HepG2 (cell line): ENCODE measurements around the gene MAGI1. TPM values are rescaled to one million over a fixed set of nuclear protein-coding genes. Genes with fewer than 3 reads are reported as not detected.

ENCODE experiments used
- ATAC-seq: fragments of 200-7000 bp; cut with Tn5 transposase; 3 replicates; pipeline ENCODE4 v1.9.1; 2020; ENCODE audit warnings: mild to moderate bottlenecking, moderate library complexity
- BruUV-seq: library from RNA; stranded (reverse); fragments of 400-500 nt; replicated peaks from 2 replicates; lab custom pipeline; 2021; lab: Mats Ljungman, UMichigan
- CTCF ChIA-PET: fragments of 300-600 bp; formaldehyde crosslinking; extraction: SDS; loops from one replicate; lab custom pipeline; 2021; ENCODE audit warnings: low total read pairs, inconsistent platforms, low intra/inter-chr PET ratio; lab: Yijun Ruan, JAX
- POLR2A ChIA-PET: fragments of 350-600 bp; sonication (Branson Sonifier 250); formaldehyde crosslinking; loops from one replicate; lab custom pipeline; 2020; ENCODE audit warnings: antibody characterized with exemption, inconsistent platforms; lab: Yijun Ruan, JAX
- DNase-seq: peaks from one replicate; pipeline ENCODE4 v3.0.0-alpha.2; 2015; ENCODE audit warnings: low spot score
- FAIRE-seq: peaks from 3 replicates; lab custom pipeline; 2011; peaks lifted over from hg19 to GRCh38; lab: Jason Lieb, UNC
- H2AFZ ChIP-seq: one replicate; pipeline ENCODE4 v1.6.1; 2011; ENCODE audit warnings: low read length, inconsistent platforms
- H3K27ac ChIP-seq: fragments of 300-600 bp; 3 replicates; pipeline ENCODE4 v1.8.0; 2011; ENCODE audit warnings: mixed run types, mild to moderate bottlenecking, mixed read lengths, low read length, inconsistent platforms; ENCODE audit not compliant: insufficient read depth; ENCODE audit errors: extremely low read length
- H3K27me3 ChIP-seq, 2 experiments: fragments of 200-600 bp in 1 of 2; 2 replicates in 1 of 2; 3 replicates in 1 of 2; pipeline versions ENCODE4 v1.6.0 to v1.8.0; 2011; ENCODE audit warnings: low read length in 2 of 2, mild to moderate bottlenecking in 2 of 2, moderate library complexity in 2 of 2, inconsistent platforms in 1 of 2; ENCODE audit not compliant: insufficient read depth in 2 of 2, control insufficient read depth in 1 of 2
- H3K36me3 ChIP-seq, 2 experiments: fragments of 200-600 bp in 1 of 2; replicated peaks in 1 of 2; 2 replicates in 1 of 2; 3 replicates in 1 of 2; pipeline versions ENCODE4 v1.5.1 to v1.8.0; 2011; ENCODE audit warnings: low read length in 2 of 2, inconsistent platforms in 1 of 2; ENCODE audit not compliant: insufficient read depth in 2 of 2, control insufficient read depth in 1 of 2
- H3K4me1 ChIP-seq: 2 replicates; pipeline ENCODE4 v1.5.1; 2012; ENCODE audit warnings: low read length, inconsistent platforms; ENCODE audit not compliant: insufficient read depth
- H3K4me2 ChIP-seq: 2 replicates; pipeline ENCODE4 v1.6.0; 2011; ENCODE audit warnings: low read depth, low read length, inconsistent platforms
- H3K4me3 ChIP-seq, 3 experiments: fragments of 200-600 bp in 1 of 3; sonication (generic), shearing (Covaris generic) in 1 of 3; replicated peaks in 1 of 3; 2 replicates each; pipeline ENCODE4 v1.5.1; 2011 to 2016; ENCODE audit warnings: low read length in 3 of 3, inconsistent platforms in 2 of 3, low read depth in 2 of 3, mild to moderate bottlenecking in 2 of 3, control low read depth in 1 of 3, mixed read lengths in 1 of 3; ENCODE audit not compliant: insufficient read depth in 1 of 3
- H3K79me2 ChIP-seq: one replicate; pipeline ENCODE4 v1.6.1; 2011; ENCODE audit warnings: low read length, inconsistent platforms; ENCODE audit not compliant: insufficient read depth
- H3K9ac ChIP-seq: 2 replicates; pipeline ENCODE4 v1.6.0; 2011; ENCODE audit warnings: mild to moderate bottlenecking, low read depth, low read length, inconsistent platforms; ENCODE audit not compliant: insufficient read depth
- H3K9me3 ChIP-seq: 2 replicates; pipeline ENCODE4 v1.5.1; 2012; ENCODE audit warnings: mild to moderate bottlenecking, low read length
- H4K20me1 ChIP-seq: 2 replicates; pipeline ENCODE4 v1.6.0; 2011; ENCODE audit warnings: inconsistent platforms, mild to moderate bottlenecking, low read length, moderate library complexity; ENCODE audit not compliant: insufficient read depth
- BCL6 ChIP-seq: IDR thresholded peaks from 2 replicates; pipeline ENCODE4 v1.6.1; 2016; ENCODE audit warnings: missing genetic modification reagents, missing compliant biosample characterization
- BRCA1 ChIP-seq: sonication (generic); formaldehyde crosslinking; IDR thresholded peaks from 2 replicates; pipeline ENCODE4 v1.4.0; 2020; ENCODE audit warnings: missing genetic modification reagents
- JDP2 ChIP-seq: sonication (generic); formaldehyde crosslinking; IDR thresholded peaks from 2 replicates; pipeline ENCODE4 v1.8.1; 2022; ENCODE audit warnings: missing genetic modification reagents, borderline replicate concordance
- NFE2 ChIP-seq: sonication (generic); formaldehyde crosslinking; IDR thresholded peaks from 2 replicates; pipeline ENCODE4 v1.4.0; 2020; ENCODE audit warnings: missing genetic modification reagents
- PHF8 ChIP-seq: sonication (generic); formaldehyde crosslinking; IDR thresholded peaks from 2 replicates; pipeline ENCODE4 v1.5.0; 2020; ENCODE audit warnings: missing genetic modification reagents
- PRMT3 ChIP-seq: sonication (generic); formaldehyde crosslinking; IDR thresholded peaks from 2 replicates; pipeline ENCODE4 v1.8.1; 2022; ENCODE audit warnings: low read depth, mild to moderate bottlenecking, moderate library complexity, missing genetic modification reagents, borderline replicate concordance
- REPIN1 ChIP-seq: sonication (generic); formaldehyde crosslinking; IDR thresholded peaks from 2 replicates; pipeline ENCODE4 v1.8.0; 2022; ENCODE audit warnings: missing genetic modification reagents, low read depth, mild to moderate bottlenecking, borderline replicate concordance
- SP4 ChIP-seq: sonication (generic); formaldehyde crosslinking; IDR thresholded peaks from 2 replicates; pipeline ENCODE4 v1.8.1; 2023; ENCODE audit warnings: mild to moderate bottlenecking, missing genetic modification reagents
- THYN1 ChIP-seq: sonication (generic); formaldehyde crosslinking; IDR thresholded peaks from 2 replicates; pipeline ENCODE4 v1.8.1; 2023; ENCODE audit warnings: low read depth, mild to moderate bottlenecking, moderate library complexity, missing genetic modification reagents, borderline replicate concordance
- ZIK1 ChIP-seq: sonication (generic); formaldehyde crosslinking; IDR thresholded peaks from 2 replicates; pipeline ENCODE4 v1.5.0; 2020; ENCODE audit warnings: mild to moderate bottlenecking, low read depth, missing genetic modification reagents, borderline replicate concordance
- ZNF615 ChIP-seq: sonication (generic); formaldehyde crosslinking; IDR thresholded peaks from 2 replicates; pipeline ENCODE4 v1.5.0; 2020; ENCODE audit warnings: mild to moderate bottlenecking, missing genetic modification reagents, borderline replicate concordance
- ZNF776 ChIP-seq: sonication (generic); formaldehyde crosslinking; IDR thresholded peaks from 2 replicates; pipeline ENCODE4 v1.4.0; 2020; ENCODE audit warnings: mild to moderate bottlenecking, missing genetic modification reagents
- WGBS: methylation state at CpG from one replicate; pipeline ENCODE4 v1.1.6; 2017; ENCODE audit warnings: low lambda C conversion rate; 5-methylcytosine and 5-hydroxymethylcytosine counted together
- in situ Hi-C: cut with HindIII; loops from 2 replicates; pipeline ENCODE4 v1.10.0; 2017; ENCODE audit warnings: low pct_unique_long_range_greater_than_20kb; ENCODE audit not compliant: extremely low pct_ligation_motif_present
- intact Hi-C: fragments of 100-400 bp; cut with micrococcal nuclease; formaldehyde crosslinking; loops from one replicate; pipeline ENCODE4 v1.10.0; 2022; ENCODE audit not compliant: unreplicated experiment
- polyA plus RNA-seq, 8 experiments: library from polyadenylated mRNA; depleted of rRNA in 3 of 8; stranded (reverse) in 7 of 8; unstranded in 1 of 8; fragments of >200 nt; fragmentation: Illumina TruSeq in 4 of 8; extraction: Trizol in 4 of 8; gene quantifications; 2 replicates each; pipeline versions ENCODE4 v1.2.1 to v1.2.3, GENCODE V29; 2011 to 2016; ENCODE audit warnings: low read depth in 4 of 8, missing spikeins in 1 of 8, mixed read lengths in 1 of 8; ENCODE audit not compliant: insufficient read depth in 1 of 8
- total RNA-seq, 5 experiments: library from RNA; depleted of rRNA; stranded (reverse); fragments of >200 nt; fragmentation: Illumina TruSeq; extraction: Trizol; gene quantifications; 2 replicates each; pipeline ENCODE4 v1.2.3, GENCODE V29; 2016; ENCODE audit warnings: low read depth in 1 of 5
- TF ChIP-seq, protein P1 (sequence below): sonication (generic); formaldehyde crosslinking; IDR thresholded peaks from 2 replicates; pipeline ENCODE4 v1.5.0; 2020; ENCODE audit warnings: mild to moderate bottlenecking, missing genetic modification reagents
- TF ChIP-seq, protein P2 (sequence below): sonication (generic); formaldehyde crosslinking; IDR thresholded peaks from 2 replicates; pipeline ENCODE4 v1.4.0; 2020; ENCODE audit warnings: mild to moderate bottlenecking, missing genetic modification reagents
- TF ChIP-seq, protein P3 (sequence below): sonication (generic); formaldehyde crosslinking; conservative IDR thresholded peaks from 2 replicates; pipeline ENCODE4 v1.8.0; 2022; ENCODE audit warnings: mild to moderate bottlenecking, moderate library complexity, missing genetic modification reagents

Gene MAGI1
- total and polyA plus RNA-seq, 2 of the 13 experiments (the other 11 are each of a cell fraction or from before 2014, with no cell fraction given) = 22.2 to 26.0 TPM

DNA sequence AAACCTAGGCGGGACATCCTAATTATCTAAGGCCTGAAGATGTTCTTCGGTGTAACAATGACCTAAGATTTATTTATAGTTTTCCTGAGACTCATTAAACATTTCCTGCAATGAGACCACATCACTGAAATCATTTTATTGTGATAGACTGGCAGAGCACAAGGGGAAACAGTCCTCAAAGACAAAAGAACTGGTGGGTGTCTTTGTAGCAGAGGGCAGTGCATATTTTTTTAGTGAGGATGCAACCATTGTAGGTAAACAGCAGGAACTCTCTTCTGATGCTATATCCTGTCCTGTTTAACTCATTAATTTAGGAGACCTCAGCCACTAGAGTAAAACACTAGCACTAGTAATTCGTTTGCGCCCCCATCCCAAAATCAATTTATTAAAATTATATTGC is 100.0 kb downstream of the MAGI1 start:
- no peak overlapping the region for H2AFZ ChIP-seq
- H3K9me3 ChIP-seq = no peaks in the 10 kb centered on the region
- no peak overlapping the region for H3K9ac ChIP-seq
- CTCF ChIA-PET = no interaction called here
- no peaks in the 10 kb centered on the region for H3K27me3 ChIP-seq
- H4K20me1 ChIP-seq = 0 out of 2 replicates have a peak, but pooled peaks cover 9% of the 10 kb centered on the region
- H3K4me2 ChIP-seq = no peak overlapping the region
- no peak for TF ChIP-seq THYN1
- TF ChIP-seq ZNF776 (CRISPR knock-in tag) = no peak
- no peak for TF ChIP-seq REPIN1 (CRISPR knock-in tag)
- no peak for TF ChIP-seq NFE2
- TF ChIP-seq ZNF615 (CRISPR knock-in tag) = no peak
- TF ChIP-seq, protein P1, sequence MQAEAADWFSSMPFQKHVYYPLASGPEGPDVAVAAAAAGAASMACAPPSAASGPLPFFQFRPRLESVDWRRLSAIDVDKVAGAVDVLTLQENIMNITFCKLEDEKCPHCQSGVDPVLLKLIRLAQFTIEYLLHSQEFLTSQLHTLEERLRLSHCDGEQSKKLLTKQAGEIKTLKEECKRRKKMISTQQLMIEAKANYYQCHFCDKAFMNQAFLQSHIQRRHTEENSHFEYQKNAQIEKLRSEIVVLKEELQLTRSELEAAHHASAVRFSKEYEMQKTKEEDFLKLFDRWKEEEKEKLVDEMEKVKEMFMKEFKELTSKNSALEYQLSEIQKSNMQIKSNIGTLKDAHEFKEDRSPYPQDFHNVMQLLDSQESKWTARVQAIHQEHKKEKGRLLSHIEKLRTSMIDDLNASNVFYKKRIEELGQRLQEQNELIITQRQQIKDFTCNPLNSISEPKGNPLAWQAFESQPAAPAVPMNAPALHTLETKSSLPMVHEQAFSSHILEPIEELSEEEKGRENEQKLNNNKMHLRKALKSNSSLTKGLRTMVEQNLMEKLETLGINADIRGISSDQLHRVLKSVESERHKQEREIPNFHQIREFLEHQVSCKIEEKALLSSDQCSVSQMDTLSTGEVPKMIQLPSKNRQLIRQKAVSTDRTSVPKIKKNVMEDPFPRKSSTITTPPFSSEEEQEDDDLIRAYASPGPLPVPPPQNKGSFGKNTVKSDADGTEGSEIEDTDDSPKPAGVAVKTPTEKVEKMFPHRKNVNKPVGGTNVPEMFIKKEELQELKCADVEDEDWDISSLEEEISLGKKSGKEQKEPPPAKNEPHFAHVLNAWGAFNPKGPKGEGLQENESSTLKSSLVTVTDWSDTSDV (CRISPR knock-in tag) = no peak
- TF ChIP-seq ZIK1 (CRISPR knock-in tag) = no peak
- no peak for TF ChIP-seq PHF8 (CRISPR knock-in tag)
- no peak for TF ChIP-seq BCL6 (CRISPR knock-in tag)
- no peak for TF ChIP-seq BRCA1
- TF ChIP-seq SP4 (CRISPR knock-in tag) = no peak
- no peak for TF ChIP-seq PRMT3 (CRISPR knock-in tag)
- TF ChIP-seq, protein P2, sequence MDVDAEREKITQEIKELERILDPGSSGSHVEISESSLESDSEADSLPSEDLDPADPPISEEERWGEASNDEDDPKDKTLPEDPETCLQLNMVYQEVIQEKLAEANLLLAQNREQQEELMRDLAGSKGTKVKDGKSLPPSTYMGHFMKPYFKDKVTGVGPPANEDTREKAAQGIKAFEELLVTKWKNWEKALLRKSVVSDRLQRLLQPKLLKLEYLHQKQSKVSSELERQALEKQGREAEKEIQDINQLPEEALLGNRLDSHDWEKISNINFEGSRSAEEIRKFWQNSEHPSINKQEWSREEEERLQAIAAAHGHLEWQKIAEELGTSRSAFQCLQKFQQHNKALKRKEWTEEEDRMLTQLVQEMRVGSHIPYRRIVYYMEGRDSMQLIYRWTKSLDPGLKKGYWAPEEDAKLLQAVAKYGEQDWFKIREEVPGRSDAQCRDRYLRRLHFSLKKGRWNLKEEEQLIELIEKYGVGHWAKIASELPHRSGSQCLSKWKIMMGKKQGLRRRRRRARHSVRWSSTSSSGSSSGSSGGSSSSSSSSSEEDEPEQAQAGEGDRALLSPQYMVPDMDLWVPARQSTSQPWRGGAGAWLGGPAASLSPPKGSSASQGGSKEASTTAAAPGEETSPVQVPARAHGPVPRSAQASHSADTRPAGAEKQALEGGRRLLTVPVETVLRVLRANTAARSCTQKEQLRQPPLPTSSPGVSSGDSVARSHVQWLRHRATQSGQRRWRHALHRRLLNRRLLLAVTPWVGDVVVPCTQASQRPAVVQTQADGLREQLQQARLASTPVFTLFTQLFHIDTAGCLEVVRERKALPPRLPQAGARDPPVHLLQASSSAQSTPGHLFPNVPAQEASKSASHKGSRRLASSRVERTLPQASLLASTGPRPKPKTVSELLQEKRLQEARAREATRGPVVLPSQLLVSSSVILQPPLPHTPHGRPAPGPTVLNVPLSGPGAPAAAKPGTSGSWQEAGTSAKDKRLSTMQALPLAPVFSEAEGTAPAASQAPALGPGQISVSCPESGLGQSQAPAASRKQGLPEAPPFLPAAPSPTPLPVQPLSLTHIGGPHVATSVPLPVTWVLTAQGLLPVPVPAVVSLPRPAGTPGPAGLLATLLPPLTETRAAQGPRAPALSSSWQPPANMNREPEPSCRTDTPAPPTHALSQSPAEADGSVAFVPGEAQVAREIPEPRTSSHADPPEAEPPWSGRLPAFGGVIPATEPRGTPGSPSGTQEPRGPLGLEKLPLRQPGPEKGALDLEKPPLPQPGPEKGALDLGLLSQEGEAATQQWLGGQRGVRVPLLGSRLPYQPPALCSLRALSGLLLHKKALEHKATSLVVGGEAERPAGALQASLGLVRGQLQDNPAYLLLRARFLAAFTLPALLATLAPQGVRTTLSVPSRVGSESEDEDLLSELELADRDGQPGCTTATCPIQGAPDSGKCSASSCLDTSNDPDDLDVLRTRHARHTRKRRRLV (CRISPR knock-in tag) = no peak
- TF ChIP-seq JDP2 = no peak
- TF ChIP-seq, protein P3, sequence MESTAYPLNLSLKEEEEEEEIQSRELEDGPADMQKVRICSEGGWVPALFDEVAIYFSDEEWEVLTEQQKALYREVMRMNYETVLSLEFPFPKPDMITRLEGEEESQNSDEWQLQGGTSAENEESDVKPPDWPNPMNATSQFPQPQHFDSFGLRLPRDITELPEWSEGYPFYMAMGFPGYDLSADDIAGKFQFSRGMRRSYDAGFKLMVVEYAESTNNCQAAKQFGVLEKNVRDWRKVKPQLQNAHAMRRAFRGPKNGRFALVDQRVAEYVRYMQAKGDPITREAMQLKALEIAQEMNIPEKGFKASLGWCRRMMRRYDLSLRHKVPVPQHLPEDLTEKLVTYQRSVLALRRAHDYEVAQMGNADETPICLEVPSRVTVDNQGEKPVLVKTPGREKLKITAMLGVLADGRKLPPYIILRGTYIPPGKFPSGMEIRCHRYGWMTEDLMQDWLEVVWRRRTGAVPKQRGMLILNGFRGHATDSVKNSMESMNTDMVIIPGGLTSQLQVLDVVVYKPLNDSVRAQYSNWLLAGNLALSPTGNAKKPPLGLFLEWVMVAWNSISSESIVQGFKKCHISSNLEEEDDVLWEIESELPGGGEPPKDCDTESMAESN (CRISPR knock-in tag) = no peak
- intact Hi-C loops (no loop called here), in situ Hi-C loops (no loop called here)
- DNase-seq (no peak), ATAC-seq (no peak), FAIRE-seq (no peak)
- POLR2A ChIA-PET = no interaction called here
- WGBS = 97% methylated on average over 4 of the region's 4 CpGs
- peaks cover 72% of the 10 kb centered on the region for H3K79me2 ChIP-seq
- no peaks in the 10 kb centered on the region; a peak in 1 of 5 replicates for H3K36me3 ChIP-seq
- H3K27ac ChIP-seq = no peak overlapping the region
- H3K4me3 ChIP-seq = no peak overlapping the region
- BruUV-seq = no TSS peak
- H3K4me1 ChIP-seq = peaks cover 26% of the 10 kb centered on the region
